Spinal cord (tissue), 10 donors: ENCODE measurements around the gene TRA2B. TPM values are rescaled to one million over a fixed set of nuclear protein-coding genes. Genes with fewer than 3 reads are reported as not detected.

ENCODE experiments used
- DNase-seq, 6 donors: peaks; one replicate each; pipeline versions ENCODE4 v3.0.0 to v3.0.0-alpha.2; 2013 to 2015; ENCODE audit warnings: low spot score in 6 of 6, low read depth in 4 of 6
- H3K27ac ChIP-seq: one replicate; pipeline ENCODE4 v1.5.1; 2013; ENCODE audit warnings: low read depth, low read length, control low read depth
- H3K27me3 ChIP-seq: one replicate; pipeline ENCODE4 v1.6.1; 2013; ENCODE audit warnings: low read length; ENCODE audit not compliant: control insufficient read depth, insufficient read depth
- H3K36me3 ChIP-seq: one replicate; pipeline ENCODE4 v1.6.1; 2013; ENCODE audit warnings: low read length; ENCODE audit not compliant: control insufficient read depth, insufficient read depth
- H3K4me1 ChIP-seq: one replicate; pipeline ENCODE4 v1.6.1; 2013; ENCODE audit warnings: low read length; ENCODE audit not compliant: control insufficient read depth, insufficient read depth
- H3K4me3 ChIP-seq: one replicate; pipeline ENCODE4 v1.5.1; 2013; ENCODE audit warnings: low read depth, low read length, control low read depth
- H3K9me3 ChIP-seq: one replicate; pipeline ENCODE4 v1.6.1; 2013; ENCODE audit warnings: low read length; ENCODE audit not compliant: control insufficient read depth, insufficient read depth
- WGBS: methylation state at CpG from one replicate; pipeline ENCODE4 v1.1.5; 2013; ENCODE audit warnings: missing lambda C conversion rate; ENCODE audit not compliant: insufficient coverage; 5-methylcytosine and 5-hydroxymethylcytosine counted together
- polyA plus RNA-seq, 2 donors: library from polyadenylated mRNA; unstranded; fragments of 120-200 nt; gene quantifications; one replicate each; pipeline ENCODE4 v1.2.1, GENCODE V29; 2013; ENCODE audit not compliant: insufficient read length in 2 of 2
- total RNA-seq, 2 donors: library from RNA; depleted of rRNA in 1 of 2; stranded (reverse); fragments of 120-200 nt in 1 of 2; fragments of >200 nt in 1 of 2; gene quantifications; one replicate each; pipeline versions ENCODE4 v1.2.3 to v1.2.4, GENCODE V29; 2013 to 2014
- donor health status: healthy.

Gene TRA2B
- total and polyA plus RNA-seq, 4 donors, result 151 to 204 (median 191) TPM

DNA sequence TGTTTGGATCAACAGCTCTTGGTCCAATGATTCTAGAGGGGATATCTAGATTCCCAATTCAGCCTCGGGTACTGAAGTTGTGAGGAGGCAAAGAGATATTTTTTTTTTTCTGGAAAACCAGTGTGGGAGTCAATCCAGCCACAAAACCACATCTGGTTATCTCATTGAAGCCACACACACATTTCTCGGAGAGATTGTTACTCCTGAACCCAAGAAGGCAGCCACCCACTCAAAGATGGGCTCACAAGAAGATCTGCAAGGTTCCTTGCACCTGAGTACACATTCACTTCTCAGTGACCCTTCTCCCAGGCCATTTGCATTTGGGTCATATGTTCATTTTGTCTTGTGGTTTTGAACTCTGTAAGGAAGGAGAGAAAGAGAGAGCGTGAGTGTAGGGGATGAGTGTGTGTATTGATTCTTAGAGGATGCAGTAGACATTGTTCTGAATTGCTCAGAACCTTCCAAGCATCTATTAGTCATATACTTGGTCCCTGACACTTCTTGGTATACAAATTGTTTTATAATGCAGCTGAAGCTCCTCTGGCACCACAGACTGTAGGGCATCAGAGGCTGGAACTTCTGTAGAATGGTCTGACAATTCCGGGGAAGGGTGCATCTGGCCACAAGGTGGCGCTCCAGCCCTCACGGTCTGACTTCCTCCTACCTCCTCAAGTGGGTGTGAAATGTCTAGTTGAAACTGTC, 39.3 kb upstream of the TRA2B start:
- Histone ChIP-seq H3K9me3 (no peaks in the 10 kb centered on the region), H3K36me3 (no peaks in the 10 kb centered on the region), H3K27ac (no peak overlapping the region), H3K4me1 (no peaks in the 10 kb centered on the region), H3K27me3 (no peaks in the 10 kb centered on the region), H3K4me3 (no peak overlapping the region)
- DNase-seq, result peak in 5 of 6 donors; percentile 30 to 86 (median 46)
- WGBS, result 86% methylated on average over 1 of the region's 6 CpGs

DNA sequence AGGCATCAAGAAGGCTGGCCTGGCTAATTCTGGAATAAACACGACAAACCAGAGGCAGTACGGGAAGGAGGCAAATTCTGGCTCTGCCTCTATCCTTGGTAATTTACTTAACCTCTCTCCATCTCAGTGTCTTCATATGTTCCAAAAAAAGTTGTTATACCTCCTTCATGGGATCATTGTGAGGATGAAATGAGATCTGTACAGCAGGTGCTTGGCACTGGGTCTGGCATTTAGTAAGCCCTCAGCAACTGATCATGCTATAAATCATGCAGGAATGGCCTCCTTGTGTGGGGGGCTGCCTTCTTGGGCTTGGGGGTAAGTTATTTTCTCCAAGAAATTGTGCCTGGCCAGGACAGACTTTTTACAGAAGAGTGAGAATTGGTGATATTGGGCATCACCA, 38.3 kb upstream of the TRA2B start:
- Histone ChIP-seq H3K36me3 (no peaks in the 10 kb centered on the region), H3K27me3 (no peaks in the 10 kb centered on the region), H3K27ac (no peak overlapping the region), H3K9me3 (no peaks in the 10 kb centered on the region), H3K4me3 (no peak overlapping the region), H3K4me1 (no peaks in the 10 kb centered on the region)
- no peak for DNase-seq
- no CpG with 5 or more reads among the region's 2 CpGs for WGBS

DNA sequence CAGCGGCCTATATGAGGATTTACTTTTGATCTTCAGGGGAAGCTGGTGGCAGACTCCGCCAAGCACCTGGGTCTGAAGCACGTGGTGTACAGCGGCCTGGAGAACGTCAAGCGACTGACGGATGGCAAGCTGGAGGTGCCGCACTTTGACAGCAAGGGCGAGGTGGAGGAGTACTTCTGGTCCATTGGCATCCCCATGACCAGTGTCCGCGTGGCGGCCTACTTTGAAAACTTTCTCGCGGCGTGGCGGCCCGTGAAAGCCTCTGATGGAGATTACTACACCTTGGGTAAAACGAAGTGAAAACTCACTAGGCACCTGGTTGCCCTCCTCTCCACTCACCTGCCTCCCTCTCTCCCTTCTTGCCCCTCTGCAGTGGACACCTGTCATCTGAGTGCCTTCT, 33.8 kb upstream of the TRA2B start:
- no peaks in the 10 kb centered on the region for H3K4me1 ChIP-seq
- H3K4me3 ChIP-seq, result no peak overlapping the region
- no peak for DNase-seq
- no peaks in the 10 kb centered on the region for H3K27me3 ChIP-seq
- H3K27ac ChIP-seq, result no peak overlapping the region
- H3K36me3 ChIP-seq, result no peaks in the 10 kb centered on the region
- no peaks in the 10 kb centered on the region for H3K9me3 ChIP-seq
- WGBS, result 97% methylated on average over 18 of the region's 18 CpGs

DNA sequence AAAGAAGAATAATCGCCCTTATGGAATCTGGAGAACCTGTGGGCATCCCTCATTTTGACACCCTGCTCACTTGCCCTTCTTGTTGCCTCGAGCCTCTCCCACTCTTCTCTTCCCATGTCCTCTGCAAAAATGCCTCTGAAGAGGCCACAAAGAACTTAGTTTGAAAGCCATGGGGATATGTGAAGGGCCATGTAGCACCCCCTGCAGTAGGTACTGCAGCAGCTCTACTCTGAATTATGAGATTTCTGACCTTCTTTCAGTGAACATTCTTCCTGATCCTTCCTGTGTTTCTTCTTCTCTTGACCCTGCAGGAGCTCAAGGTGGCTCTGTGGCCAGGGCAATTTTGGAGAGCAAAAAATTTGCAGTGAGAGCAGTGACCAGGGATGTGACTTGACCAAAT, 30.4 kb upstream of the TRA2B start:
- no CpG with 5 or more reads among the region's 2 CpGs for WGBS
- no peak overlapping the region for H3K4me3 ChIP-seq

DNA sequence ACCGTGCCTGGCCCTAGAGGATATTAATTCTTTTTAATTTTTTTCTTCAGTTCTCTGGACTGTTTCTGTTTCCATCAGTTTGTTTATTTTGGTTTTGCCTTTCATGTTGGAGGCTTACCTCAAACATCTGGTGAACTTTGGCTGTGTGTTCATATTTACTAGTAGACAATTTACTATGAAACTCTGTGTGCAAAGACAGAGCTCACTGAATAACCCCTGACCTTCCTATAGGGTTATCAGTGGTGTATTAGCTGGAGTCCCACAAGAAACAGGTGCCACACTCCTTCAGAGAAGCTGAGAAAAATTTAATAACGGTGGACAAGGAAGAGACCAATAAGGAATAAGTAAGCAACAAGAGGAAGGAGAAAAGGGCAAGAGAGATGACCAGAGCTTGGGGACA, 28.8 kb upstream of the TRA2B start:
- H3K36me3 ChIP-seq, result no peaks in the 10 kb centered on the region
- H3K27ac ChIP-seq, result no peak overlapping the region
- H3K4me1 ChIP-seq, result no peaks in the 10 kb centered on the region
- no peak for DNase-seq
- H3K4me3 ChIP-seq, result no peak overlapping the region
- WGBS, result 100% methylated on average over 1 of the region's 2 CpGs
- H3K9me3 ChIP-seq, result no peaks in the 10 kb centered on the region
- no peaks in the 10 kb centered on the region for H3K27me3 ChIP-seq

More for the DNA sequence above, 30.4 kb upstream of the TRA2B start:
- no peaks in the 10 kb centered on the region for H3K4me1 ChIP-seq
- H3K9me3 ChIP-seq, result no peaks in the 10 kb centered on the region
- DNase-seq, result no peak
- no peak overlapping the region for H3K27ac ChIP-seq
- H3K27me3 ChIP-seq, result no peaks in the 10 kb centered on the region
- H3K36me3 ChIP-seq, result no peaks in the 10 kb centered on the region

DNA sequence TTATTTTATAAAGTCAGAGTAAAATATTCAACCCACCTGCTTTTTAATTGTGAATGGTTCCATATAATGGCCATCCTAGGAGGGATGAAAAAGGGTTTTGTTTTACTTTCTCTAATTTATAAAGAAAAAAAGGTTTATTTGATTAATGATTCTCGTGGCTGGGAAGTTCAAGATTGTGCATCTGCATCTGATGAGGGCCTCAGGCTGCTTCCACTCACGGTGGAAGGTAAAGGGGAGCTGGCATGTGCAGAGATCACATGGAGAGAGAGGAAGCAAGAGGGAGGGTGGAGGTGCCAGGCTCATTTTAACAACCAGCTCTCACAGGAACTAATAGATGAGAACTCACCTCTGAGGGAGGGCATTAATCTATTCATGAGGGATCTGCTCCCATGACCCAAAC, 27.7 kb upstream of the TRA2B start:
- H3K27ac ChIP-seq, result no peak overlapping the region
- WGBS, result 69% methylated on average over 2 of the region's 2 CpGs
- no peak for DNase-seq
- H3K27me3 ChIP-seq, result no peaks in the 10 kb centered on the region
- no peaks in the 10 kb centered on the region for H3K4me1 ChIP-seq
- no peaks in the 10 kb centered on the region for H3K36me3 ChIP-seq
- peaks cover 1% of the 10 kb centered on the region for H3K9me3 ChIP-seq
- no peak overlapping the region for H3K4me3 ChIP-seq

DNA sequence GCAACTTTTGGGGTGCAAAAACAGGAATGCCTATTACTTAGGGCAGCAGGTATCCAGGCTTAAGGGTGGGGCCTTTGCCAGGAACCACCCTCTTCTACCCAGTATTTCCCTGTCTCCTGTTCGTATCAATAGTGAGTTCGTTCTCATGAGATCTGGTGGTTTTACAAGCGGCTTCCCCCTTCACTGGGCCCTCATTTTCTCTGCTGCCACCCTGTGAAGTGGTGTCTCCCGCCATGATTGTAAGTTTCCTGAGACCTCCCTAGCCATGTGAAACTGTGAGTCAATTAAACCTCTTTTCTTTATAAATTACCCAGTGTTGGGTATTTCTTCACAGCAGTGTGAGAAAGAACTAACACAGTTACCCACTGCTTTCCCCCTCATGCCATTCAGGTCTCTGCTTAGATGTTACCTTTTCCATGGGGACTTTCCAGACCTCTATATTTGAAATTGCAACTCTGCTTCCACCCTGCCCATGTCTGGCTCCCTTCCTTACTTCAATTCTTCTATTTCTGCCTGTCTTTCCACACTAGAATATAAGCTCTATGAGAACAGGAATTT, 23.9 kb upstream of the TRA2B start:
- H3K9me3 ChIP-seq, result peaks cover 1% of the 10 kb centered on the region
- no CpG with 5 or more reads among the region's 4 CpGs for WGBS
- no peak for DNase-seq
- no peaks in the 10 kb centered on the region for H3K4me1 ChIP-seq
- H3K36me3 ChIP-seq, result no peaks in the 10 kb centered on the region
- no peak overlapping the region for H3K4me3 ChIP-seq
- no peaks in the 10 kb centered on the region for H3K27me3 ChIP-seq
- no peak overlapping the region for H3K27ac ChIP-seq

GRCh38 chr3:185960522-185961288, 22.9 kb upstream of the TRA2B start:
- H3K36me3 ChIP-seq, result no peaks in the 10 kb centered on the region
- no peaks in the 10 kb centered on the region for H3K4me1 ChIP-seq
- 97% methylated on average over 3 of the region's 4 CpGs for WGBS
- H3K27me3 ChIP-seq, result no peaks in the 10 kb centered on the region
- no peak overlapping the region for H3K27ac ChIP-seq
- H3K4me3 ChIP-seq, result no peak overlapping the region
- no peak for DNase-seq
- peaks cover 1% of the 10 kb centered on the region for H3K9me3 ChIP-seq

GRCh38 chr3:185959609-185960521, 22.1 kb upstream of the TRA2B start:
- no peaks in the 10 kb centered on the region for H3K4me1 ChIP-seq
- H3K27ac ChIP-seq, result no peak overlapping the region

More at GRCh38 chr3:185959609-185960521, 22.1 kb upstream of the TRA2B start:
- H3K27me3 ChIP-seq, result no peaks in the 10 kb centered on the region
- DNase-seq, result no peak
- no peaks in the 10 kb centered on the region for H3K36me3 ChIP-seq
- WGBS, result 80% methylated on average over 1 of the region's 5 CpGs
- H3K9me3 ChIP-seq, result peaks cover 1% of the 10 kb centered on the region
- no peak overlapping the region for H3K4me3 ChIP-seq
